MCF 10A (cell line): ENCODE measurements around the gene MRAP. TPM values are rescaled to one million over a fixed set of nuclear protein-coding genes. Genes with fewer than 3 reads are reported as not detected.
A peak's percentile ranks its signal among the peaks of the same experiment; 100 is the strongest.

Experiments used
- BruUV-seq: library from RNA; stranded (reverse); fragments of 400-500 nt; replicated peaks from 2 replicates; lab custom pipeline; 2021; lab: Mats Ljungman, UMichigan
- CTCF ChIA-PET: fragments of 300-600 bp; sonication (Branson Sonifier 250); formaldehyde crosslinking; extraction: SDS; loops from one replicate; lab custom pipeline; 2021; ENCODE audit warnings: antibody characterized with exemption, inconsistent platforms; lab: Yijun Ruan, JAX
- POLR2A ChIA-PET: fragments of 300-600, 350-650 bp; sonication (Branson Sonifier 250); formaldehyde crosslinking; extraction: SDS; loops from one replicate; lab custom pipeline; 2020; ENCODE audit warnings: antibody characterized with exemption, inconsistent platforms; lab: Yijun Ruan, JAX
- DNase-seq: peaks from one replicate; pipeline ENCODE4 v3.0.0-alpha.2; 2018; ENCODE audit not compliant: unreplicated experiment
- H3K27ac Mint-ChIP-seq: one replicate; pipeline ENCODE4 v1.8.0; 2022; ENCODE audit warnings: mild to moderate bottlenecking, low read depth, mixed read lengths; ENCODE audit not compliant: unreplicated experiment
- H3K27me3 Mint-ChIP-seq: one replicate; pipeline ENCODE4 v1.8.0; 2022; ENCODE audit warnings: mixed read lengths; ENCODE audit not compliant: insufficient read depth, unreplicated experiment
- H3K36me3 Mint-ChIP-seq: one replicate; pipeline ENCODE4 v1.8.0; 2022; ENCODE audit warnings: mild to moderate bottlenecking, moderate library complexity, mixed read lengths; ENCODE audit not compliant: insufficient read depth, unreplicated experiment
- H3K4me1 Mint-ChIP-seq: one replicate; pipeline ENCODE4 v1.8.0; 2022; ENCODE audit warnings: mixed read lengths; ENCODE audit not compliant: insufficient read depth, unreplicated experiment
- H3K4me3 Mint-ChIP-seq: one replicate; pipeline ENCODE4 v1.8.0; 2022; ENCODE audit warnings: mild to moderate bottlenecking, moderate library complexity, mixed read lengths; ENCODE audit not compliant: unreplicated experiment
- H3K9me3 Mint-ChIP-seq: one replicate; pipeline ENCODE4 v1.8.0; 2022; ENCODE audit warnings: mixed read lengths; ENCODE audit not compliant: unreplicated experiment
- intact Hi-C: fragments of 100-400 bp; cut with micrococcal nuclease; formaldehyde crosslinking; loops from 2 replicates; pipeline ENCODE4 v1.14.1; 2022
- total RNA-seq: library from RNA; stranded (reverse); gene quantifications from 2 replicates; pipeline ENCODE4 v1.2.3, GENCODE V29; 2022
- TF ChIP-seq, protein P1 (sequence below): fragments of 200-600 bp; IDR thresholded peaks from one replicate; pipeline ENCODE4 v1.8.0; 2022; ENCODE audit warnings: antibody characterized with exemption, mild to moderate bottlenecking; ENCODE audit not compliant: unreplicated experiment

The MRAP gene
- total RNA-seq, 1 experiment from 2014 or later = not detected

DNA sequence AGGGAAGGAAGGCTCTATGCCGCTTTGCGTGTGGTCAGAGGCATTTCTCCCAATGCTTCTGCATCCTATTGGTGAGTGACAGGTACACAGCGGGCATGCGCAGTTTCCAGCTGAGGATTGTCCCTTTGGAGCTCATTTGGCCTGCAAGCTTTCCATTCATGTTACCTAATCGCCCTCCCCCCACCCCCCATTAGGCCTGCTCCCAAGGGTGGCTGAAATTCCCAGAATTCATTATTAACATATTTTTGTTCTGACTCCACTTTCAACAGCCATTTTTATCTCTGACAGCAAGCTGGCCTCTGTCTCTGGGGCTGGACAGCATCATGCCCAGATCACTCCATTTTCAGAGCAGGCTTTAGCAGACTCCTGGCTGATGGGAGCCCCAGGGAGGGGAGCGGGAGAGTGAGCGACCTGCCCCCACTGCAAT is 45.4 kb upstream of the MRAP start:
- intact Hi-C loops = loop anchor here (10.0 kb wide), 1 partner anchor 118 kb away; no protein-coding TSS in a partner anchor
- H3K9me3 Mint-ChIP-seq = no peaks in the 10 kb centered on the region
- no peaks in the 10 kb centered on the region for H3K36me3 Mint-ChIP-seq
- CTCF ChIA-PET = interaction anchor here (0.8 kb wide), 1 partner anchor 473 kb away, joined by 3 read pairs; no protein-coding TSS in a partner anchor
- peaks cover 18% of the 10 kb centered on the region for H3K4me1 Mint-ChIP-seq
- DNase-seq = no peak
- POLR2A ChIA-PET = no interaction called here
- TF ChIP-seq, protein P1, sequence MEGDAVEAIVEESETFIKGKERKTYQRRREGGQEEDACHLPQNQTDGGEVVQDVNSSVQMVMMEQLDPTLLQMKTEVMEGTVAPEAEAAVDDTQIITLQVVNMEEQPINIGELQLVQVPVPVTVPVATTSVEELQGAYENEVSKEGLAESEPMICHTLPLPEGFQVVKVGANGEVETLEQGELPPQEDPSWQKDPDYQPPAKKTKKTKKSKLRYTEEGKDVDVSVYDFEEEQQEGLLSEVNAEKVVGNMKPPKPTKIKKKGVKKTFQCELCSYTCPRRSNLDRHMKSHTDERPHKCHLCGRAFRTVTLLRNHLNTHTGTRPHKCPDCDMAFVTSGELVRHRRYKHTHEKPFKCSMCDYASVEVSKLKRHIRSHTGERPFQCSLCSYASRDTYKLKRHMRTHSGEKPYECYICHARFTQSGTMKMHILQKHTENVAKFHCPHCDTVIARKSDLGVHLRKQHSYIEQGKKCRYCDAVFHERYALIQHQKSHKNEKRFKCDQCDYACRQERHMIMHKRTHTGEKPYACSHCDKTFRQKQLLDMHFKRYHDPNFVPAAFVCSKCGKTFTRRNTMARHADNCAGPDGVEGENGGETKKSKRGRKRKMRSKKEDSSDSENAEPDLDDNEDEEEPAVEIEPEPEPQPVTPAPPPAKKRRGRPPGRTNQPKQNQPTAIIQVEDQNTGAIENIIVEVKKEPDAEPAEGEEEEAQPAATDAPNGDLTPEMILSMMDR = no peak
- no peak overlapping the region for H3K4me3 Mint-ChIP-seq
- peaks cover 55% of the 10 kb centered on the region for H3K27me3 Mint-ChIP-seq
- no TSS peak for BruUV-seq
- no peak overlapping the region for H3K27ac Mint-ChIP-seq

DNA sequence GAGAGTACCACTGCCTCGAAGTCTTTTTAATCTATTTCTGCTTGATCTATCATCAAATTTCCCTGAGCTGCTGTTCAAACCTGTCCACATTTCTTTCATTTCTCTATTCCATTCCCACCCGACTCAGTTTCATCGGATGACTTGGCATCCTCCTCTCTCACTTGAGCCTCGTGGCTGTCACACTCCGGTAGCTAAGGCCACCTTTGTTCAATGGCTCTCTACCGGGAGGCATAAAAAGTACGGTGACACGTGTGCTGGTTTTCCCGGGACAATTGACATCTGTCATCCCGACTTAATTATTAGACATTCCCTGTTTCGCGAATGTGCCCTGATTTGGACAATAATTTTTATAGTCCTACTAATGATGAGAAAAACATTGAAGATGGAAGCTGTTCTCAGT is 42.4 kb upstream of the MRAP start:
- intact Hi-C loops = loop anchor here (10.0 kb wide), 1 partner anchor 121 kb away; no protein-coding TSS in a partner anchor
- Mint-ChIP-seq H3K4me3 (no peak overlapping the region), H3K9me3 (no peaks in the 10 kb centered on the region), H3K27me3 (peaks cover 28% of the 10 kb centered on the region), H3K36me3 (peaks cover 6% of the 10 kb centered on the region), H3K4me1 (peaks cover 23% of the 10 kb centered on the region), H3K27ac (peak overlapping the region; percentile 36)
- POLR2A ChIA-PET = interaction anchor here (0.9 to 1.3 kb wide), 3 partner anchors 12 to 367 kb away, joined by 3 to 5 read pairs (median 3); partner anchors contain the start of gene MIS18A
- DNase-seq = no peak
- no TSS peak for BruUV-seq
- CTCF ChIA-PET = interaction anchor here (1.1 to 5.7 kb wide), 6 partner anchors 30 to 476 kb away, joined by 3 to 84 read pairs (median 29); no protein-coding TSS in a partner anchor
- TF ChIP-seq, protein P1 = no peak

DNA sequence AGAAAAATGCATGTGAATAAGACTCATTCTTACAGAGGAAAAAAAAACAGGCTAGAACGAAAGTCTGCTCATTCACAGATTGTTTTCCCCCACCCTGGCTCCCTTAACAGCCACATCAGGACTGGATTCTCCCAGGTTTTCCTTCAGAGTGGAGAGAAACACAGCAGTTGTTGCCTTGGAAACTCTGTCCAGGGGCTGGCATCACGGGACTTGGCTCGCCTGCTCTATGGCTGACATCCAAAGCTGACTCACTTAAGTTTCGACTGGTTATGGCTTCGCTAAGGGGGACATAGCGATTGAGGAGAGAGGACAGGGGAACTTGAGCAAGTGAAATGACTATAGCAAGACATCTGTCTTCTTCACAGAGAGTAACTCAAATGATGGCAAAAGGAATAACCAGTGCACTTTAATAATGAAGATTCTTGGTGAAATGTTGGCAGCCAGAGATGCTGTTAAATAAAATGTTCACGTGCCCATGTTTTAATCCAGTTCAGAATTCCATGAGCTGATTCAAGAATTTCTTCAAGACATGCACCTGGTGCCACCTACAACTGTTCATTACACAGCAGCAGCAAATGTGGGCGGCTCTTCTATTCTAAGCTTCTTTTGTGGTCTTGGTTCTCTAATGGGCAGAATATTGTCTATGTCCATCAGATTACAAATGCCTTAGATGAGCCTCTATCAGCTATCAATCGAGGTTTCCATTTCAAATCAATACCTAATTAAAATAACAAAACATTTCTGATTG is 41.6 kb upstream of the MRAP start:
- peaks cover 20% of the 10 kb centered on the region for H3K27me3 Mint-ChIP-seq
- peak; percentile 78 for DNase-seq
- peak overlapping the region; percentile 36 for H3K27ac Mint-ChIP-seq
- intact Hi-C loops = loop anchor here (10.0 kb wide), 1 partner anchor 122 kb away; no protein-coding TSS in a partner anchor
- ChIA-PET CTCF (interaction anchor here (0.5 to 5.7 kb wide), 18 partner anchors 9 to 658 kb away, joined by 3 to 84 read pairs (median 7); no protein-coding TSS in a partner anchor), POLR2A (interaction anchor here (0.7 to 1.9 kb wide), 9 partner anchors 9 to 471 kb away, joined by 3 to 5 read pairs (median 3); partner anchors contain the start of gene MIS18A)
- H3K36me3 Mint-ChIP-seq = peaks cover 11% of the 10 kb centered on the region
- no TSS peak for BruUV-seq
- TF ChIP-seq, protein P1 = no peak
- no peak overlapping the region for H3K4me3 Mint-ChIP-seq
- H3K9me3 Mint-ChIP-seq = no peaks in the 10 kb centered on the region
- H3K4me1 Mint-ChIP-seq = peaks cover 23% of the 10 kb centered on the region
